Stimulated activated CD4-positive, alpha-beta T cell treated with anti-CD3 and anti-CD28 coated beads, Interleukin-12 subunit alpha, Interleukin-12 subunit beta, amount 100 ng/mL, for 4 hours (primary cell): ENCODE measurements around the gene TRIL.

Source experiments
- DNase-seq: peaks from one replicate; pipeline ENCODE4 v3.0.0-alpha.2; 2020

Gene TRIL

GRCh38 chr7:28983396-28984190 lies 25.5 kb upstream of the TRIL start:
- DNase-seq = no peak

DNA sequence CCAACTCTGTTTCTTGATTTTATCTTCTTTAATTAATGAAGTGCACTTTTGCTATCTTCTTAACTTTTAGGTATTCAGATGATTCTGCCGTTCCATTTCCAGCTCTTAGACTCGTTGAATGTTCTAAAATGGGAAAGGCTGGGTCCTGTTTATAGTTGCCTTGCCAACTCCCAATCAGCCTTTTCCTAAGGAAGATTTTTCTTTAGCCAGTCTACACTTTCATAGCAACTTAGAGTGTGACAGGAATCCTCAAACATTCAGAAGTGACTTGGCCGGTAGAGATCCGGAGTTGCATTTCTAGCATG lies 23.0 kb upstream of the TRIL start:
- no peak for DNase-seq

DNA sequence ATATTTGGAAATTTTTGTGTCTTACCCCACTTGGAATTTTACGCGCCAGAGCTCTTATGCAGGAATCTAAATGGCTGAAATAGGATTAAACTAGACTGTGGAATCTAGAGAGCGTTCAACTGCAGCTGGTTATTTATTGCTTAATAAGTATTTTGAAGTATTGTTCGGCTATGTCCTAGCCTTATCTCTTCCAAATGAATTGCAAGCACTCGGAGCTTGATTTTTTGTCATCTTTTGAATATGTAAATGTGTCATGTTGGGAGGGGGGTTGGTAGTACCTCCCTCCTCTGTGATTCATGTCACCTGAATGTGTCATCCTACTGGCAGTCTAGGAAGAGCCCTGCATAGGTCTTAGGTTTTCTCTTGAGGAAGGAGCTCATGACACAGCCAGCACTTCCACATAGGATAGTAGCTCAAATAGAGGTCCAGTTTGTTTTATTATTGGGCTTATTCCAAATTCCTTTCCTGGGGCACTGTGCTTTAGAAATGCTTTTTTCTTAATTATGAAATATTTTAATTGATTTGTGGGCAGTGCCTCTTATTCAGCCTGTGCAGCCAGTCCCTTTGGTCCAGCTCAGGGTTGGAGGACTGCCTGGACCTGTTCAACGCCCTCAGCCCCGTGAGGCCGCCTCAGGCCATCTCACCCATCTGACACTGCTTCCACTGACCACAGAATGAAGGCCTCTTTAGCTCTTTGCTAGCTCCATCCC lies 22.5 kb upstream of the TRIL start:
- DNase-seq = no peak

DNA sequence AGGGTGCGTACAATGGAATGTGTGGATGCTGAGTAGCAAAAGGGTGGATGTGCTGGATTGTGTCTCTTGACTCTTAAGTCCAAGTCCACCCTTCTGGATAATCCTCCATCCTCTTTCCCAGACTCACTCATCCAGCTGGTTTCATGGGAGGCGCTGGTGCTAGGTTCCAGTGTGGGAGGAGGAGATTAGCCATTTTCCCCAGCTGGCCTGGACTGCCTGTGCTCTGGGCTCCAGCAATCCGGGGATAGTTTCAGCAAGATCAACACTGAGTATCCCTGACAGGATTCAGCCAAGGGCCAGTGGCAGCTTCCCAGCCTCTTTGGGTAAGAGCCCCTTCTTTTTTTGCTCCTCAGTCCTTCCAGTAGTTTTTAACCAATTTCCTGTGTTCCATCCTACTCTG lies 21.6 kb upstream of the TRIL start:
- DNase-seq = no peak

DNA sequence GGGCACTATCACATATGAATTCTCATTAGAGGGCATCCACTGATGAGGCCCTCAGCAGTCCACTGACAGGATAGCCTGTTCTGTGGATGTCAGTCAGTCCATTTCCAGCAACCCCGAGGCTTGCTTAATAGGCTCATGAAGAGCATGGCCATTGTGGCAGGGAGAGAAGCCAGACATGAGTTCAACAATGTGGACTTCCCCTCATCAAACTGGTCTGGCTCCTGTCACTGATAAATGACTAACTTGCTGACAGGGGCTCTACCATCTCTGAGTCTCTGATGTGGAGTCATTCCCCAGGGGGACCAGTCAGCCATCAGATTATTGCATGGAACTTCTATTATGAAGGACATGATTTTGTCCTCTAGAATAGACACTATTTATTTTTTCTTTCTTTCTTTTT lies 19.8 kb upstream of the TRIL start:
- DNase-seq = no peak

DNA sequence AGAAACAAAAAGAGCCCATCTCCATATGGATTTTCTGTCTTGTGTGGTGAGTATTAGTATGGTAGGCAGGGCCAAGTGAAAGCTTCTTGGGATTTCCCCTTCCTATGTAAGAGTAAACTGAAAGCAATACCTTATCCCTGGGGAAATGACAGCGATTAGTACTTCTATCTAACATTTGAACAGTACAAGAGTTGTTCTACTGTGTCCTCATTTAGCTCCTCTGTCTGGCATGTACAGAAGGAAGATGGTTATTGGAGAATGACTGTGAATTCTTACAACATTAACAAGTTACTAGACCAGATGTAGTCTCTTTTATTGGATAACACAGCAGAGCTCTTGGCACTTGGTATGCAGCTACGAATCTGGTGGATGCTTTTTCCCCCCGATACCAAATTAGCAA lies 17.9 kb upstream of the TRIL start:
- DNase-seq = no peak

DNA sequence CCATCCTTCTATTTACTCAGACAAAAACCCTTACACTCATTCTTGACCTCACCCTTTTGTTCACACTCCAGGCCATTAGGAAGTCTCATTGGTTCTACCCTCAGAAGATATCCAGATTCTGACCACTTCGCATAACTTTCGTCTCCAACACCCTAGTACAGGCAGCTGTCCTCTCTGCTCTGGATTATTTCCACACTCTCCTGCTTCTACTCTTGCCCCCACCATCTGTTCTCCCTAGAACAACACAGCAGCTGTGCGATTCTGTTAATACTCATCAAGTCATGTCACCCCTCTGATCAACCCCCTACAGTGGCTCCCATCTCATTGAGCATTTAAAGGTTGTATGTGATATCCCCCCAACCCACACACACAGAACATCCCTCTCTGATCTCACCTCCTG lies 15.5 kb upstream of the TRIL start:
- no peak for DNase-seq

DNA sequence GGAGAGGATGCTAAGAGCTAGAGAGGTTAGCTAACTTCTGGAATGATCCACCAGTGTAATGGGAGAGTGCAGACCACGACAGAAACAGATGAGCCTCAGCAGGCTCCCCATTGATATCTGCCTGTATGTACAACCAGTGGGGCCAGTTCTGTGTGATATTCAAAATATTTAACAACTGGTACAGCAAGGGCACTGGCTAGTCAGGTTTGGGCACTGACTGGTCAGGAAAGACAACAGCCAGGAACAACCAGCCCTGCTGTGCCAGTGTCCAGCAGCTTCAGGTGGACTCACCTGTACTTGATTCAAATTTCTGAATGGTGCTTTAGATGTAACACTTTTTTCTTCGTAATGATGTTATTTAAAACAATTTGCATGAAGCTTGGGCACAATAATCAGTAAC lies 5.9 kb upstream of the TRIL start:
- DNase-seq = no peak

GRCh38 chr7:28961972-28962371 lies 3.8 kb upstream of the TRIL start:
- DNase-seq = no peak

- DNase-seq = no peak
Observed at GRCh38 chr7:28960071-28960840, 2.1 kb upstream of the TRIL start.

- no peak for DNase-seq
Observed at GRCh38 chr7:28958980-28959347, 834 bp upstream of the TRIL start.

- no peak for DNase-seq
Observed at GRCh38 chr7:28957751-28958234, 337 bp downstream of the TRIL start.

DNA sequence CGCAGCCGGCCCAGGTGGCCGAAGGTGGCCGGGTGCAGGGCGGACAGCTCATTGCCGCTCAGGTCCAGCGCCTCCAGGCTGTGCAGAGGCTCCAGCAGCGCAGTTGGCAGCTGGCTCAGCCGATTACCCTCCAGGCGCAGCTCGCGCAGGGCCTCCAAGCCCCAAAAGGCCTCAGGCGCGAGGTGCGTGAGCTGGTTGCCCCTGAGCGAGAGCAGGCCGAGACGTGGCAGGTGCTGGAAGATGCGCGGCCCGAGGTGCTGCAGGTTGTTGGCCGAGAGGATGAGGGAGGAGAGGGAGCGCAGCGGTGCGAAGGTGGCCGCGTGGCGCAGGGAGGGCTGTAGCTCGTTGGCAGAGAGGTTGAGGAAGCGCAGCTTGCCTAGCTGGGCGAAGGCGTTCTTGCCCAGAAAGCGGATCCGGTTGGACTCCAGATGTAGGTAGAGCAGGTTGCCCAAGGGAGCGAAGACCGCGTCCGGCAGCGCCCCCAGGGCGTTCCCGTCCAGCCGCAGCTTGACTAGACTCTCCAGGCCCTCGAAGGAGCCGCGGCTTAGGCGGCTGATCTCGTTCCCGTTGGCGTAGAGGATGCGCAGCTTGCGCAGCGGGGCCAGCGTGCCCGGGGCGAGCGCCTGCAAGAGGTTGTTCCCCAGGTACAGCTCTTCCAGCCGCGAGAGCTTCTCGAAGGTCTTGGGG lies 923 bp downstream of the TRIL start:
- DNase-seq = no peak

GRCh38 chr7:28956608-28957063 lies 1.5 kb downstream of the TRIL start:
- DNase-seq = no peak

- no peak for DNase-seq
Observed at GRCh38 chr7:28955718-28956607, 2.2 kb downstream of the TRIL start.

DNA sequence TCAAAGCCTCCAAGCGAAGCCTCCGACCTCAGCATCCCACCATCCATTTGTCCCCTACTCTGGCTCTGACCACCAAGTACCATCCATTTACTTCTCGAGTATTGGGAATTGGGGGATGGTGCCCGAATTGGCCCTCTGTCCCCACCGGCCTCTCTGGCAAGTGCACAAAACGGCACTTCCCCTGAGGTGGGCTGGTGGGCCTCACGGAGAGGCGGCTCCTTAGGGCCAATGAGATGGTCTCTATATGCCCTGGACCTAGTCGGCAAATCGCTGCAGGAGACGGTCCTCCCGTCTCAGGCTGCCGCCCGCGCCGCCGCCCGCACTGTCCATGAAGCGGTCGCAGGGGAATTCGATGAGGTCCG lies 2.8 kb downstream of the TRIL start:
- no peak for DNase-seq

GRCh38 chr7:28954946-28955345 lies 3.2 kb downstream of the TRIL start:
- DNase-seq = no peak

GRCh38 chr7:28954471-28954870 lies 3.7 kb downstream of the TRIL start:
- no peak for DNase-seq

- no peak for DNase-seq
Observed at GRCh38 chr7:28953633-28954032, 4.5 kb downstream of the TRIL start.

- DNase-seq = no peak
Observed at GRCh38 chr7:28942168-28942567, 16.0 kb downstream of the TRIL start.

DNA sequence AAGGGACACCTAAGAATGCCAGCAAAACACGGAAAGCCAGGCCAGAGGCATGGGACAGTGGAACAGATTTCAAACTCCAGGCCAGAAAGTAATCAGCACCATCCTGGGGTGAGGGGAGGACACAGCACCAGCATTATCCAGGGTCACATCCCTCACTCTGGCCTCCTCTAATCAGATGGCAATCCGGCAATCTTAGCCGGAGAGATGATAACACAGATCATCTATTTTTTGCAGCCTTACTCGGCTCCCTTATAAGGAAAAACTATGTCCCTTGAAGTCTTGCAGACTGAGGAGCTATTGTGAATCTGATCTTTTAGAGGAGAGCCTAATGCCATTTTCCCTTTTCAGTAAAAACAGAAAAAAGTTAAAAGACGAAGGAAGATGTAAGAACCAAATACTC lies 16.5 kb downstream of the TRIL start:
- DNase-seq = no peak

- DNase-seq = no peak
Observed at GRCh38 chr7:28940741-28941384, 17.3 kb downstream of the TRIL start.
